H1 (cell line): Measurements from ENCODE around the gene LCN12. TPM values are rescaled to one million over a fixed set of nuclear protein-coding genes. Genes with fewer than 3 reads are reported as not detected.

Source experiments
- CTCF ChIA-PET: fragments of 300-600 bp; sonication (Branson Sonifier 250); formaldehyde crosslinking; loops from one replicate; lab custom pipeline; 2021; ENCODE audit not compliant: partially characterized antibody; lab: Charles Lee
- POLR2A ChIA-PET: fragments of 300-600 bp; sonication (Branson Sonifier 250); formaldehyde crosslinking; loops from one replicate; lab custom pipeline; 2021; ENCODE audit warnings: inconsistent platforms; ENCODE audit not compliant: partially characterized antibody; lab: Charles Lee
- DNase-seq, 2 experiments: peaks; one replicate each; pipeline versions ENCODE4 v3.0.0 to v3.0.0-alpha.2; 2010 to 2022; ENCODE audit warnings: low spot score in 2 of 2, low read depth in 1 of 2, mixed read lengths in 1 of 2
- FAIRE-seq: peaks from 2 replicates; lab custom pipeline; 2011; peaks lifted over from hg19 to GRCh38; lab: Jason Lieb, UNC
- H2AFZ ChIP-seq: 2 replicates; pipeline ENCODE4 v1.8.1; 2012; ENCODE audit warnings: low read length, inconsistent platforms
- H2AK5ac ChIP-seq: 2 replicates; pipeline ENCODE4 v1.6.1; 2013; ENCODE audit warnings: low read depth, low read length
- H2BK120ac ChIP-seq: replicated peaks from 2 replicates; pipeline ENCODE3; 2013; ENCODE audit warnings: low read depth, low read length, inconsistent platforms
- H2BK12ac ChIP-seq: 2 replicates; pipeline ENCODE4 v1.6.1; 2013; ENCODE audit warnings: low read depth, low read length
- H2BK15ac ChIP-seq: 2 replicates; pipeline ENCODE4 v1.6.1; 2013; ENCODE audit warnings: low read length
- H2BK20ac ChIP-seq: 2 replicates; pipeline ENCODE4 v1.6.1; 2013; ENCODE audit warnings: low read length
- H2BK5ac ChIP-seq: 2 replicates; pipeline ENCODE4 v1.6.1; 2013; ENCODE audit warnings: low read depth, low read length
- H3K14ac ChIP-seq: 2 replicates; pipeline ENCODE4 v1.6.1; 2013; ENCODE audit warnings: inconsistent platforms; ENCODE audit not compliant: insufficient read length
- H3K18ac ChIP-seq: 2 replicates; pipeline ENCODE4 v1.6.1; 2013; ENCODE audit warnings: low read length; ENCODE audit errors: extremely low read depth
- H3K23ac ChIP-seq: 2 replicates; pipeline ENCODE4 v1.6.1; 2013; ENCODE audit warnings: inconsistent platforms; ENCODE audit not compliant: insufficient read length
- H3K23me2 ChIP-seq: 2 replicates; pipeline ENCODE4 v1.6.1; 2013; ENCODE audit warnings: low read depth, low read length
- H3K27ac ChIP-seq: 2 replicates; pipeline ENCODE4 v1.6.1; 2011; ENCODE audit warnings: low read depth, low read length, inconsistent platforms
- H3K27me3 ChIP-seq, 4 experiments: replicated peaks in 1 of 4; 1 replicate in 1 of 4; 2 replicates in 3 of 4; pipeline versions ENCODE4 v1.6.1 to v1.8.1; 2011 to 2013; ENCODE audit warnings: low read length in 3 of 4, mild to moderate bottlenecking in 3 of 4, inconsistent platforms in 2 of 4, mixed read lengths in 2 of 4, moderate library complexity in 1 of 4; ENCODE audit not compliant: control insufficient read depth in 3 of 4, insufficient read depth in 3 of 4; ENCODE audit errors: extremely low read depth in 1 of 4
- H3K36me3 ChIP-seq, 4 experiments: 2 replicates each; pipeline versions ENCODE4 v1.6.1 to v1.8.1; 2011 to 2013; ENCODE audit warnings: mild to moderate bottlenecking in 4 of 4, low read length in 3 of 4, moderate library complexity in 2 of 4, control low read depth in 1 of 4, inconsistent platforms in 1 of 4; ENCODE audit not compliant: insufficient read depth in 4 of 4, control insufficient read depth in 2 of 4
- H3K4ac ChIP-seq: replicated peaks from 2 replicates; pipeline ENCODE3; 2013; ENCODE audit warnings: low read length, low read depth, mixed read lengths, inconsistent platforms; ENCODE audit not compliant: insufficient read length
- H3K4me1 ChIP-seq, 4 experiments: replicated peaks in 1 of 4; 1 replicate in 1 of 4; 2 replicates in 3 of 4; pipeline versions ENCODE4 v1.6.1 to v1.8.1; 2011 to 2013; ENCODE audit warnings: low read length in 3 of 4, inconsistent platforms in 2 of 4, mixed read lengths in 1 of 4; ENCODE audit not compliant: insufficient read depth in 4 of 4, control insufficient read depth in 3 of 4
- H3K4me2 ChIP-seq, 2 experiments: 2 replicates each; pipeline versions ENCODE4 v1.6.1 to v1.8.1; 2011 to 2013; ENCODE audit warnings: low read depth in 2 of 2, low read length in 2 of 2, control low read depth in 1 of 2, inconsistent platforms in 1 of 2, mild to moderate bottlenecking in 1 of 2; ENCODE audit not compliant: insufficient read depth in 1 of 2
- H3K4me3 ChIP-seq, 4 experiments: fragments of 200-600, 300-600 bp in 1 of 4; sonication (generic), shearing (Covaris generic), sonication (Bioruptor Twin) in 1 of 4; 2 replicates each; pipeline versions ENCODE4 v1.5.1 to v1.8.1; 2011 to 2016; ENCODE audit warnings: low read length in 4 of 4, low read depth in 3 of 4, control low read depth in 2 of 4, inconsistent platforms in 2 of 4, mild to moderate bottlenecking in 2 of 4, mixed read lengths in 1 of 4, moderate library complexity in 1 of 4; ENCODE audit not compliant: insufficient read depth in 2 of 4; ENCODE audit errors: extremely low read depth in 1 of 4
- H3K56ac ChIP-seq: replicated peaks from 2 replicates; pipeline ENCODE3; 2013; ENCODE audit warnings: low read depth, mild to moderate bottlenecking, mixed read lengths, low read length, inconsistent platforms; ENCODE audit not compliant: insufficient read length
- H3K79me1 ChIP-seq: 2 replicates; pipeline ENCODE4 v1.6.1; 2013; ENCODE audit warnings: low read depth, low read length, control low read depth
- H3K79me2 ChIP-seq, 2 experiments: 2 replicates each; pipeline versions ENCODE4 v1.6.1 to v1.8.1; 2012 to 2013; ENCODE audit warnings: low read length in 2 of 2, mild to moderate bottlenecking in 2 of 2, inconsistent platforms in 1 of 2; ENCODE audit not compliant: insufficient read depth in 2 of 2, control insufficient read depth in 1 of 2
- H3K9ac ChIP-seq, 4 experiments: replicated peaks in 1 of 4; 1 replicate in 1 of 4; 2 replicates in 3 of 4; pipeline versions ENCODE4 v1.6.1 to v1.8.1; 2011 to 2013; ENCODE audit warnings: low read depth in 3 of 4, low read length in 3 of 4, control low read depth in 2 of 4, mild to moderate bottlenecking in 2 of 4, moderate library complexity in 2 of 4, inconsistent platforms in 1 of 4; ENCODE audit errors: extremely low read depth in 1 of 4
- H3K9me3 ChIP-seq, 2 experiments: 2 replicates each; pipeline versions ENCODE4 v1.6.1 to v1.8.1; 2012 to 2013; ENCODE audit warnings: mild to moderate bottlenecking in 2 of 2, moderate library complexity in 2 of 2, control low read depth in 1 of 2, inconsistent platforms in 1 of 2, low read depth in 1 of 2, low read length in 1 of 2, mixed read lengths in 1 of 2; ENCODE audit not compliant: insufficient read depth in 2 of 2
- H4K20me1 ChIP-seq, 2 experiments: replicated peaks in 1 of 2; 2 replicates each; pipeline versions ENCODE3 to v1.8.1; 2011 to 2013; ENCODE audit warnings: inconsistent platforms in 2 of 2, low read length in 2 of 2, mild to moderate bottlenecking in 1 of 2; ENCODE audit not compliant: insufficient read depth in 2 of 2, control insufficient read depth in 1 of 2
- H4K5ac ChIP-seq: 2 replicates; pipeline ENCODE4 v1.6.1; 2013; ENCODE audit warnings: low read length, low read depth, mixed read lengths, inconsistent platforms; ENCODE audit not compliant: insufficient read length
- H4K8ac ChIP-seq: 2 replicates; pipeline ENCODE4 v1.8.0; 2013; ENCODE audit warnings: mild to moderate bottlenecking, moderate library complexity, low read length, inconsistent platforms; ENCODE audit not compliant: insufficient read depth; ENCODE audit errors: extremely low read depth
- H4K91ac ChIP-seq: replicated peaks from 2 replicates; pipeline ENCODE3; 2013; ENCODE audit warnings: low read length, mixed read lengths, inconsistent platforms; ENCODE audit not compliant: insufficient read length
- ASH2L ChIP-seq: fragments of 200-600, 300-600 bp; sonication (generic); IDR thresholded peaks from one replicate; pipeline ENCODE4 v1.7.1; 2017; ENCODE audit warnings: low read length
- BRCA1 ChIP-seq: IDR thresholded peaks from 2 replicates; pipeline ENCODE4 v1.6.1; 2012; ENCODE audit warnings: low read depth, low read length, improper control_type of control experiment
- CREB1 ChIP-seq: IDR thresholded peaks from 2 replicates; pipeline ENCODE4 v1.6.1; 2012; ENCODE audit warnings: inconsistent platforms
- CTBP2 ChIP-seq: IDR thresholded peaks from 2 replicates; pipeline ENCODE4 v1.7.0; 2011; ENCODE audit warnings: borderline replicate concordance, mild to moderate bottlenecking, moderate library complexity, mixed read lengths, low read length; ENCODE audit not compliant: insufficient read depth, insufficient read length
- EGR1 ChIP-seq: IDR thresholded peaks from 2 replicates; pipeline ENCODE4 v1.6.1; 2011; ENCODE audit warnings: low read depth, low read length, borderline replicate concordance
- KDM4A ChIP-seq: IDR thresholded peaks from one replicate; pipeline ENCODE4 v1.7.1; 2012; ENCODE audit warnings: low read depth, mild to moderate bottlenecking, moderate library complexity, low read length, inconsistent platforms; ENCODE audit not compliant: severe bottlenecking
- RNF2 ChIP-seq: fragments of 200-900, 300-1000 bp; sonication (generic); IDR thresholded peaks from 2 replicates; pipeline ENCODE4 v1.7.1; 2016; ENCODE audit warnings: borderline replicate concordance, low read depth, mild to moderate bottlenecking, antibody characterized with exemption, low read length; ENCODE audit not compliant: poor library complexity, severe bottlenecking; ENCODE audit errors: missing control alignments
- SIN3A ChIP-seq, 2 experiments: IDR thresholded peaks in 1 of 2; conservative IDR thresholded peaks in 1 of 2; 2 replicates each; pipeline ENCODE4 v1.6.1; 2011 to 2012; ENCODE audit warnings: low read length in 2 of 2, improper control_type of control experiment in 1 of 2, low read depth in 1 of 2, mild to moderate bottlenecking in 1 of 2
- SP2 ChIP-seq: IDR thresholded peaks from 2 replicates; pipeline ENCODE4 v1.6.1; 2012; ENCODE audit warnings: mild to moderate bottlenecking, low read length, inconsistent platforms
- SRF ChIP-seq: IDR thresholded peaks from 2 replicates; pipeline ENCODE4 v1.6.1; 2011; ENCODE audit warnings: mild to moderate bottlenecking, low read depth, low read length, moderate library complexity
- TEAD4 ChIP-seq: IDR thresholded peaks from 2 replicates; pipeline ENCODE4 v1.6.1; 2012; ENCODE audit warnings: low read depth, low read length, inconsistent platforms, mixed read lengths
- ZNF274 ChIP-seq: IDR thresholded peaks from 2 replicates; pipeline ENCODE4 v1.7.0; 2012; ENCODE audit warnings: low read length, borderline replicate concordance; ENCODE audit errors: extremely low read depth
- WGBS, 2 experiments: shearing (Covaris generic) in 1 of 2; methylation state at CpG; one replicate each; pipeline versions ENCODE4 v1.1.6 to v1.1.7; 2013 to 2015; ENCODE audit warnings: low lambda C conversion rate in 2 of 2, mixed read lengths in 2 of 2, inconsistent platforms in 1 of 2, low coverage in 1 of 2, missing lambda C conversion rate in 1 of 2; ENCODE audit not compliant: insufficient replicate concordance in 2 of 2, insufficient coverage in 1 of 2, insufficient read length in 1 of 2; ENCODE audit errors: extremely low coverage in 1 of 2, missing lambda C conversion rate in 1 of 2; 5-methylcytosine and 5-hydroxymethylcytosine counted together
- polyA plus RNA-seq, 7 experiments: library from polyadenylated mRNA; depleted of rRNA in 3 of 7; stranded (reverse) in 5 of 7; unstranded in 2 of 7; fragments of >200 nt in 5 of 7; fragments of 200-250 nt in 2 of 7; gene quantifications; 1 replicate in 5 of 7; 2 replicates in 1 of 7; 4 replicates in 1 of 7; pipeline versions ENCODE4 v1.2.1 to v1.2.3, GENCODE V29; 2011 to 2013; ENCODE audit warnings: missing spikeins in 2 of 7, mixed read lengths in 2 of 7
- total RNA-seq: library from RNA; stranded (reverse); fragmentation: NEBNext Ultra II Directional; extraction: Animal tissue kit (Norgen Biotek cat#: 25700); gene quantifications from 2 replicates; pipeline ENCODE4 v1.2.1, GENCODE V29; 2021

LCN12 gene
- total and polyA plus RNA-seq, 2 of the 8 experiments (the other 6 are each of a cell fraction or from before 2014, with no cell fraction given) = 1.1 to 1.7 TPM

DNA sequence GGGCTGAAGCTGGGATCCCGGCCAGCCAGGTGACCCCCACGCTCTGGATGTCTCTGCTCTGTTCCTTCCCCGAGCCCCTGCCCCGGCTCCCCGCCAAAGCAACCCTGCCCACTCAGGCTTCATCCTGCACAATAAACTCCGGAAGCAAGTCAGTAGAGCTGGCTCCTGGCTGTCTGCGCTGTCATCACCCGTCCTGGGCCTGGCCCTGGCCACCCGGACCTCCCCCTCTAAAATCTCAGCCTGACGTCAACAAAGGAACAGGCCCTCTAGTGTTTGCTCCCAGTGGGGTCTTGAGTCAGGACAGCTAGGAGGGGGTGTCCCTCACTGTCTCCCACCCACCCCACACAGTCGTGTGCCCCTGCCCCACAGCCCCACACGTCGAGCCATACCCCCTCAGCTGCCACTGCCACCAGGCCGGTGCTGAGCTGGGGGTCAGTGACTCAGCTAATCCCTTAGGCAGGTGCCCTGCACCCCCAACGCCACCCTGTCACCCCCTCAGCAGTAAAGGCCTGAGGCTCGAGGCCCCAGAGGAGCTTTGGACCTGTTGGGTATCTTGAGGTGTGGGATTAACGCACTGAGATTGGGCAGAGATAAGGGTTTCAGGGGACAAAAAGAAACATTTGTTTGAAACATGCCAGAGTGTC, 29.6 kb downstream of the LCN12 start:
- FAIRE-seq (no peak), DNase-seq (no peak)
- H2BK120ac ChIP-seq = no peak overlapping the region
- H3K18ac ChIP-seq = no peak overlapping the region
- no peaks in the 10 kb centered on the region for H3K79me2 ChIP-seq
- H2BK15ac ChIP-seq = no peak overlapping the region
- H3K9ac ChIP-seq = no peak overlapping the region
- H2AK5ac ChIP-seq = no peak overlapping the region
- H3K36me3 ChIP-seq = no peaks in the 10 kb centered on the region
- no peak overlapping the region for H3K56ac ChIP-seq
- POLR2A ChIA-PET = interaction anchor here (0.7 kb wide), 1 partner anchor 34 kb away, joined by 5 read pairs; no protein-coding TSS in a partner anchor
- H3K4ac ChIP-seq = no peak overlapping the region
- no peaks in the 10 kb centered on the region for H3K9me3 ChIP-seq
- H2BK5ac ChIP-seq = no peak overlapping the region
- H3K4me1 ChIP-seq = peaks cover 0 to 16% (median 7%) of the 10 kb centered on the region in 4 experiments; a peak in 5 of 7 replicates
- H2BK20ac ChIP-seq = no peak overlapping the region
- no peak overlapping the region for H4K91ac ChIP-seq
- 82% methylated on average over 5 of the region's 17 CpGs; no CpG with 5 or more reads in 1 of the 2 experiments for WGBS, 2 experiments
- no peak overlapping the region for H4K8ac ChIP-seq
- peaks cover 0 to 3% of the 10 kb centered on the region in 2 experiments for H4K20me1 ChIP-seq
- H3K14ac ChIP-seq = no peak overlapping the region
- H3K27ac ChIP-seq = no peak overlapping the region
- H2BK12ac ChIP-seq = no peak overlapping the region
- H3K23ac ChIP-seq = no peak overlapping the region
- H3K4me3 ChIP-seq = no peak overlapping the region
- H3K79me1 ChIP-seq = no peaks in the 10 kb centered on the region
- H3K27me3 ChIP-seq = peaks cover 13 to 36% (median 32%) of the 10 kb centered on the region in 4 experiments
- H3K4me2 ChIP-seq = no peak overlapping the region
- H2AFZ ChIP-seq = no peak overlapping the region
- H3K23me2 ChIP-seq = peaks cover 20% of the 10 kb centered on the region; the same call in 1 of the 2 replicates
- H4K5ac ChIP-seq = no peak overlapping the region
- CTCF ChIA-PET = interaction anchor here (0.7 to 3.0 kb wide), 6 partner anchors 10 to 179 kb away, joined by 3 to 18 read pairs (median 4); partner anchors contain the start of genes ABCA2, CLIC3 and PAXX
- TF ChIP-seq BRCA1 (no peak), TEAD4 (no peak), RNF2 (no peak), EGR1 (no peak), CTBP2 (no peak), CREB1 (no peak), SIN3A (conservative IDR thresholded peaks at IDR 0.05 in 1 of 2, IDR thresholded peaks at IDR 0.05 in 1 of 2; ENCODE audit: low read depth in 1 of 2, low read length in 2 of 2) (no peak), SRF (no peak), SP2 (no peak), ASH2L (no peak), ZNF274 (no peak), KDM4A (no peak)
